ENCODE measurements around the gene SNRPE.

SNRPE gene

DNA sequence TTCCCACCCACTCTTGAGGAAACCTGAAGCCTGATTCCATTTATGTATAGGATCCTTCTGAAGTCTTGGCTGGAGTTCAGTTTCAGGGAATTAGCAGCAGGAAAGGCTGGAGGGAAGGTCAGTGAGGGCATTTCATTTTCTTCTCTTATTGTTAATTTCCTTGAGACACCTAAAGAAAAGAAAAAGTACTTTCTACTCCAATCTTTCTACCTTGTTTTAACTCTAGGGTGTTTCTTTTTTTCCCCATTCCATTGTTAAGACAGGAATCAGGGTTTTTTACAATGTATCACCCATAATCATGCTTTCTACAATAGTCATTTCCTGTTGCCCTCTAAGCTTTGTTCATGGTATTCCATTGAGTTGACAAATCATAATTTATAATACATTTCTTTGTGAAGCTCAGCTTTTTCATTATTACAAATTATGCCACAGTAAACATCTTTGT is 27.4 kb downstream of the SNRPE start:
- no peak for DNase-seq

DNA sequence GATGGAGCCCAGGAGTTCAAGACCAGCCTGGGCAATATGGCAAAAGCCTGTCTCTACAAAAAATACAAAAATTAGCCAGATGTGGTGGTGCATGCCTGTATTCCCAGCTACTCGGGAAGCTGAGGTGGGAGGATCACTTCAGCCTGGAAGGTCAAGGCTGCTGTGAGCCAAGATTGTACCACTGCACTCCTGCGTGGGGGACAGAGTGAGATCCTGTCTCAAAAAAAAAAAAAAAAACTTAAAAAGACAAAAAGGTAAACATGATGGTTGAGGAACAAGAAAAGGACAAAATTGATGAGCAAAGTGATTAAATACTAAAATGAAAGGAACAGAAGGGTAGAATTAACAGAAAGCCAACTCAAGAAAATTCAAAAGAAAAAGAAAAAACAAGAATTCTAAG is 30.6 kb downstream of the SNRPE start:
- DNase-seq, result no peak

DNA sequence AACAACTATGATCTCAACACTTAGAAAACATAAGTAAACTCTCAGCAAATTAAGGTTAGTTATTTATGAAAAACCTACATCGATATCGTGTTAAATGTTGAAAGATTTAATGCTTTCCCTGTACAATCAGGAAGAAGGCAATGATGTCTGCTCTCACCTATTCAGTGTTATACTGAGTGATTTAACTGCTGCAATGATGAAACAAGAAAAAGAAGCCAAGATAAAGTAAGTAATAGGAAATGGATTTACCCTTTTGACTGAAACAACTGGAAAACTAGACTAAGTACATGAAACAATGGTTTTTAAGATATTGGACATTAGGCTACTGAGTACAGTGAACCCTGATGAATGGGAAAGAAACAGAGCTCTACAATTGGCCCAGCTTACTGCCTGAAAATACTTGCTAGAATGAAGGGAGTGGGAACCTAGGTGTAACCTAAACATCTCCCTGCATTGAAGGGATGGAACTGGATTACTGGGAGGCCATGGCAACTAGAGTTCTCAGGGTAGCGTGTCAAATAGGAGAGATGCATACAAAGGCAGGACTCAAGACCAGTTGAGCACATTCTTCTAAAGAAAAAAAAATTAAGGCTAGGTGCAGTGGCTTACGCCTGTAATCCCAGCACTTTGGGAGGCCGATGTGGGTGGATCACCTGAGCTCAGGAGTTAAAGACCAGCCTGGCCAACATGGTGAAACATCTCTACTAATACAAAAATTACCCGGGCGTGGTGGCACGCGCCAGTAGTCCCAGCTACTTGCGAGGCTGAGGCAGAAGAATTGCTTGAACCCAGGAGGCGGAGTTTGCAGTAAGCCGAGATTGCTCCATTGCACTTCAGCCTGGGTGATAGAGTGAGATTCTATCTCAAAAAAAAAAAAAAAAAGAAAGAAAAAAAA is 37.3 kb downstream of the SNRPE start:
- DNase-seq, result no peak

DNA sequence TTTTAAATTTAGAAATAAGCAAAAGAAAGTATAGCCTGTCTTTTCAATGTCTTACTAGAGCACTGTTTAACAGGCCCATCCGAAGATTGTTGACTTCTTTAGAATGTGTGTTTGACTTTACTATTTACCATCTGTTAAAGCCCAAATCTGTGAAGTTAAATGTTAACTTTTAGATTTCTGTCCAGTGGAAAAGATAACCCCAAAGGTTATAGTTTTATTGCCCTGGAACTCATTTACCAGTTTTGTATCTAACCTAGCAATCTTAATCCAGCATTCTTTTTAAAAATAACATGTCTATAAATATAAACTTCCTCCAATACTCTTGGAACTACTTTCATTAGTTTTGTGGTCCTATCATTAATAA is 37.9 kb downstream of the SNRPE start:
- DNase-seq, result no peak

- DNase-seq, result no peak
These were observed 38.7 kb downstream of the SNRPE start for GRCh38 chr1:203899869-203900714.

DNA sequence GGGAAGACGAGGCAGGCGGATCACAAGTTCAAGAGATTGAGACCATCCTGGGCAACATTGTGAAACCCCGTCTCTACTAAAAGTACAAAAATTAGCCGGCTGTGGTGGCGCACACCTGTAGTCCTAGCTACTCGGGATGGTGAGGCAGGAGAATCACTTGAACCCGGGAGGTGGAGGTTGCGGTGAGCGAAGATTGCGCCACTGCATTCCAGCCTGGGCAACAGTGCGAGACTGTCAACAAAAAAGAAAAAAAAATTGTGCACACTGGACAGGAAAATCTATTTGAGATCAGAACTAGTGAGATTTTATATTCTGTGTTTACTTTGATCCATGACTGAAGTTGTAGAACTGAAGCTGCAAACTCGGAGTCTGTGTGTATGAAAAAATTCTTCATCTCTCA is 40.2 kb downstream of the SNRPE start:
- DNase-seq, result no peak

- DNase-seq, result no peak
These were observed 43.9 kb downstream of the SNRPE start for GRCh38 chr1:203905275-203905674.

DNA sequence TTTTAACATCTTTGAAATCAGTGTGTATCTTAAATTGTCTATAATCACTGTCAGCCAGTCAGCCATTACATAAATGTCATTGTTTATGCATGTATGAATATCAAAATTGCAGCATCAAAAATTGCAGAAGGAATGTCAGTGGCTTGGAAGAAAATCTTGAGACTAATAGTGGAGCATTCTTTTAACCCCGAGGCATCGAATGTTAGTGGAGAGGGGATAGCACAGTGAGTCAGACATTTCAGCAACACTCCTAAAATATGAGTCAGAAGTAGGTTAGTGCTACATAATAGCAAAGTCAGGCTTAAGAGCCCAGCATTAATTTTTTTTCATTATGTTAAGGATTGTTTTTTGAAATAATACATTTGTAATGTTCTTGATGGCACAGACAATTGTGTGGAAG is 45.5 kb downstream of the SNRPE start:
- no peak for DNase-seq

DNA sequence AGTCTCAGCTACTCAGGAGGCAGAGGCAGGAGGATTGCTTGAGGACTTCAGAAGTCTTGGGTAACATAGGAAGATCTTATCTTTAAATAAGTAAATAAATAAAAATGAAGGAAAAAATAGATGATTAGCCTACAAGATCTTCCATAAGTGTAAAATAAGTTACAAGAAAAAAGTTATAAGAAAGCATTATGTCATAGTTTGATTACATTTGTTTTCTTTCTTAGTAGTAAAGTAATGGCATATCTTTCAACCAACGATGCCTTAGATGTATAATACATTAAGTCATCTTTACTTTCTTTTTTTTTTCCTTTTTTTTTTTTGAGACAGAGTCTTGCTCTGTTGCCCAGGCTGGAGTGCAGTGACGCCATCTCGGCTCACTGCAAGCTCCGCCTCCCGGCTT is 46.5 kb downstream of the SNRPE start:
- no peak for DNase-seq

DNA sequence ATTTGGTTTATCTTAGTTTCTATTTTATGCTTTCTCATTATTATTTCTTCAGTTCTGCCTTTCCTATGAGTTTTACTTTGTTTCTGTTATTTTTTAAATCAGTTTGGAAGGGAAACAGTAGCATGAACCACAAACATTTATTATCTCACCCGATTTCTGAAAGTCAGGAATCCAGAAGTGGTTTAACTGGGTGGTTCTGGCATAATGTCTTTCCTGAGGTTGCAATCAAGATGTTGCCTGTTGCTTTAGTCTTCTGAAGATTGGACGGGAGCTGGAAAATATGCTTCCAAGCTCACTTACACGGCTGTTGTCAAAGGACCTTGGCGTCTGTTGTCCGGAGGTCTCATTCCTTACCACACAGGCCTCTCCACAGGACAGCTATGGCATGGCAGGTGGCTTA is 50.4 kb downstream of the SNRPE start:
- DNase-seq, result no peak

- no peak for DNase-seq
These were observed 51.7 kb downstream of the SNRPE start for GRCh38 chr1:203913073-203913521.

DNA sequence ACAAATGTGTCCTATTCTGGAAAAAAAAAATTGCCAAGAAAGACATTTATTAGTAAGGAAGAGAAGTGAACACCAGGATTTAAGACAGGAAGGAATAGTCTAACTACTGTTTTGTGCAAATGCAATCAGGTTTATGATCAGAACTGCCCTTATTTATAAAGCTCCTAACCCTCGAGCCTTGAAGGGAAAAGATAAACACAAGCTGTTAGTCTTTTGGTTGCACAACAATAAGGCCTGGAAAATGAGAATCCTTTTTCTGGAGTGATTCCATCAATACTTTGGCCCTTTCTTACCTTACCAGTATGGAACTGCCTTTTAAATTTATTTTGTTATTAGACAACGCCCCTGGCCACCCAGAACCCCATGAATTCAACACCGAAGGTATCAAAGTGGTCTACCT is 52.9 kb downstream of the SNRPE start:
- peak; percentile 34 for DNase-seq

- DNase-seq, result no peak
These were observed 54.4 kb downstream of the SNRPE start for GRCh38 chr1:203915811-203916210.

DNA sequence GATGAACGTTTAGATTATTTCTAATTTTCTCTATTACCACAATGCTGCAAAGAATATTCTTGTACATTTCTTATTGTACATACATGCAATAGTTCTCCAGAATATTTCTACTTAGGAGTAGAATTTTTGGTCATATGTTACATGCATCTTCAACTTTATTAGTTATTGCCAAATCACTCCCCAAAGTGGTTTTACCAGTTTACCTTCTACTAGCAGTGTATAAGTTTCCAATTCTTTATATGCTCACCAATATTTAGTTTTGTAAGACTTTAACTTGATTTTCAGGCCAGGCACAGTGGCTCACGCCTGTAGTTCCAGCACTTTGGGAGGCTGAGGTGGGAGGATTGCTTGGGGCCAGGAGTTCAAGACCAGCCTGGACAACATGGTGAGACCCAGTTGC is 55.4 kb downstream of the SNRPE start:
- DNase-seq, result no peak
